ENCODE measurements around the gene UVSSA.

DNA sequence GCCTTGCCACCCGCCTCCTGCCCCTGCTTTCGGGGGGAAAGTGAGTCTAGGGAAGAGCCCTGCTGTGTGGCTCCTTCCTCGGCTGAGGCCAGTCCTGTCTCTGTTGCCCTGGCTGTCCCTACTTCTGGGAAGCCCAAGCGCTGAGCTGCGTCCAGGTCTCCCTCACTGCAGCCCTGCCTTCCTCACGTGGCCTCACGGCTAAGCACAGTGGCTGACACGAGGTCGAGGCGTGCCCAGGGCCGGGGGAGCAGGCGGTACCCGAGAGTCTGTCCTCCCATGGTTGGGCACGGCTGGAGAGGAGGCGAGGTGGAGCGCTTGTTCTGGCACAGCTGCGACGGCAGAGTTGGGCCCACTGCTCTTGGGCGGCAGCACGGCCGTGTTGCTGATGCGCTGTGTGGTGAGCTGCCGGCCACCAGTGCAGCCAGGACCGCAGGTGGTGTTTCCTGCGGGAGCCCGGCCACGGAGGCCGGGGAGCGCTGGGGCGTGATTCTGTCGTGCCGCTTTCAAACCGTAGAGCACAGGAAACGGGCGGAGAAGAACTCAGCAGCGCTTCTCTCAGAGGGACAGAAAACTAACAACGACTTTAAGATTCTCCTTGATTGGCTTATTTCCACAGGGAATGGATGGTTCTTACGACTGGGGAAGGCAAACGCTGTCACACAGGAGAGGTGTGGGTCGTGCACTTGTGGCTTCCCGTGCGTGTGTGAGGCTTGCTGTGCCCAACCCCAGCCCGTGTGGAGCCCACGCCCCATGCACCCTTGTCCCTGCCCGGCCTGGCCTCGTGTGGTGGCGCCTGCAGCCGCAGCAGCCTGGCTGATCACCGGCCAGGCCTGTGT lies 36.0 kb upstream of the UVSSA start:
- TF ChIP-seq POLR2AphosphoS5 (IDR thresholded peaks at IDR 0.05; ENCODE audit: low read depth, low read length) (no peak), RCOR1 (IDR thresholded peaks at IDR 0.05; ENCODE audit: low read length) (no peak), SIN3A (IDR thresholded peaks at IDR 0.05; ENCODE audit: borderline replicate concordance, low read depth, low read length) (no peak), TAF1 (IDR thresholded peaks at IDR 0.05; ENCODE audit: borderline replicate concordance, low read depth, low read length) (no peak), NRF1 (IDR thresholded peaks at IDR 0.05; ENCODE audit: low read depth, low read length) (no peak), GABPA (IDR thresholded peaks at IDR 0.05; ENCODE audit: low read depth) (no peak)
- TF ChIP-seq, protein P1, sequence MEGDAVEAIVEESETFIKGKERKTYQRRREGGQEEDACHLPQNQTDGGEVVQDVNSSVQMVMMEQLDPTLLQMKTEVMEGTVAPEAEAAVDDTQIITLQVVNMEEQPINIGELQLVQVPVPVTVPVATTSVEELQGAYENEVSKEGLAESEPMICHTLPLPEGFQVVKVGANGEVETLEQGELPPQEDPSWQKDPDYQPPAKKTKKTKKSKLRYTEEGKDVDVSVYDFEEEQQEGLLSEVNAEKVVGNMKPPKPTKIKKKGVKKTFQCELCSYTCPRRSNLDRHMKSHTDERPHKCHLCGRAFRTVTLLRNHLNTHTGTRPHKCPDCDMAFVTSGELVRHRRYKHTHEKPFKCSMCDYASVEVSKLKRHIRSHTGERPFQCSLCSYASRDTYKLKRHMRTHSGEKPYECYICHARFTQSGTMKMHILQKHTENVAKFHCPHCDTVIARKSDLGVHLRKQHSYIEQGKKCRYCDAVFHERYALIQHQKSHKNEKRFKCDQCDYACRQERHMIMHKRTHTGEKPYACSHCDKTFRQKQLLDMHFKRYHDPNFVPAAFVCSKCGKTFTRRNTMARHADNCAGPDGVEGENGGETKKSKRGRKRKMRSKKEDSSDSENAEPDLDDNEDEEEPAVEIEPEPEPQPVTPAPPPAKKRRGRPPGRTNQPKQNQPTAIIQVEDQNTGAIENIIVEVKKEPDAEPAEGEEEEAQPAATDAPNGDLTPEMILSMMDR (IDR thresholded peaks at IDR 0.05) = no peak
- TF ChIP-seq, protein P2, sequence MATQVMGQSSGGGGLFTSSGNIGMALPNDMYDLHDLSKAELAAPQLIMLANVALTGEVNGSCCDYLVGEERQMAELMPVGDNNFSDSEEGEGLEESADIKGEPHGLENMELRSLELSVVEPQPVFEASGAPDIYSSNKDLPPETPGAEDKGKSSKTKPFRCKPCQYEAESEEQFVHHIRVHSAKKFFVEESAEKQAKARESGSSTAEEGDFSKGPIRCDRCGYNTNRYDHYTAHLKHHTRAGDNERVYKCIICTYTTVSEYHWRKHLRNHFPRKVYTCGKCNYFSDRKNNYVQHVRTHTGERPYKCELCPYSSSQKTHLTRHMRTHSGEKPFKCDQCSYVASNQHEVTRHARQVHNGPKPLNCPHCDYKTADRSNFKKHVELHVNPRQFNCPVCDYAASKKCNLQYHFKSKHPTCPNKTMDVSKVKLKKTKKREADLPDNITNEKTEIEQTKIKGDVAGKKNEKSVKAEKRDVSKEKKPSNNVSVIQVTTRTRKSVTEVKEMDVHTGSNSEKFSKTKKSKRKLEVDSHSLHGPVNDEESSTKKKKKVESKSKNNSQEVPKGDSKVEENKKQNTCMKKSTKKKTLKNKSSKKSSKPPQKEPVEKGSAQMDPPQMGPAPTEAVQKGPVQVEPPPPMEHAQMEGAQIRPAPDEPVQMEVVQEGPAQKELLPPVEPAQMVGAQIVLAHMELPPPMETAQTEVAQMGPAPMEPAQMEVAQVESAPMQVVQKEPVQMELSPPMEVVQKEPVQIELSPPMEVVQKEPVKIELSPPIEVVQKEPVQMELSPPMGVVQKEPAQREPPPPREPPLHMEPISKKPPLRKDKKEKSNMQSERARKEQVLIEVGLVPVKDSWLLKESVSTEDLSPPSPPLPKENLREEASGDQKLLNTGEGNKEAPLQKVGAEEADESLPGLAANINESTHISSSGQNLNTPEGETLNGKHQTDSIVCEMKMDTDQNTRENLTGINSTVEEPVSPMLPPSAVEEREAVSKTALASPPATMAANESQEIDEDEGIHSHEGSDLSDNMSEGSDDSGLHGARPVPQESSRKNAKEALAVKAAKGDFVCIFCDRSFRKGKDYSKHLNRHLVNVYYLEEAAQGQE (IDR thresholded peaks at IDR 0.05; ENCODE audit: low read depth, low read length) = no peak
- TF ChIP-seq, protein P3, sequence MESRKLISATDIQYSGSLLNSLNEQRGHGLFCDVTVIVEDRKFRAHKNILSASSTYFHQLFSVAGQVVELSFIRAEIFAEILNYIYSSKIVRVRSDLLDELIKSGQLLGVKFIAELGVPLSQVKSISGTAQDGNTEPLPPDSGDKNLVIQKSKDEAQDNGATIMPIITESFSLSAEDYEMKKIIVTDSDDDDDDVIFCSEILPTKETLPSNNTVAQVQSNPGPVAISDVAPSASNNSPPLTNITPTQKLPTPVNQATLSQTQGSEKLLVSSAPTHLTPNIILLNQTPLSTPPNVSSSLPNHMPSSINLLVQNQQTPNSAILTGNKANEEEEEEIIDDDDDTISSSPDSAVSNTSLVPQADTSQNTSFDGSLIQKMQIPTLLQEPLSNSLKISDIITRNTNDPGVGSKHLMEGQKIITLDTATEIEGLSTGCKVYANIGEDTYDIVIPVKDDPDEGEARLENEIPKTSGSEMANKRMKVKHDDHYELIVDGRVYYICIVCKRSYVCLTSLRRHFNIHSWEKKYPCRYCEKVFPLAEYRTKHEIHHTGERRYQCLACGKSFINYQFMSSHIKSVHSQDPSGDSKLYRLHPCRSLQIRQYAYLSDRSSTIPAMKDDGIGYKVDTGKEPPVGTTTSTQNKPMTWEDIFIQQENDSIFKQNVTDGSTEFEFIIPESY (IDR thresholded peaks at IDR 0.05; ENCODE audit: borderline replicate concordance, low read depth) = no peak
- TF ChIP-seq, protein P4, sequence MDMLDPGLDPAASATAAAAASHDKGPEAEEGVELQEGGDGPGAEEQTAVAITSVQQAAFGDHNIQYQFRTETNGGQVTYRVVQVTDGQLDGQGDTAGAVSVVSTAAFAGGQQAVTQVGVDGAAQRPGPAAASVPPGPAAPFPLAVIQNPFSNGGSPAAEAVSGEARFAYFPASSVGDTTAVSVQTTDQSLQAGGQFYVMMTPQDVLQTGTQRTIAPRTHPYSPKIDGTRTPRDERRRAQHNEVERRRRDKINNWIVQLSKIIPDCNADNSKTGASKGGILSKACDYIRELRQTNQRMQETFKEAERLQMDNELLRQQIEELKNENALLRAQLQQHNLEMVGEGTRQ (IDR thresholded peaks at IDR 0.05; ENCODE audit: borderline replicate concordance, low read depth, low read length) = no peak
- TF ChIP-seq, protein P5, sequence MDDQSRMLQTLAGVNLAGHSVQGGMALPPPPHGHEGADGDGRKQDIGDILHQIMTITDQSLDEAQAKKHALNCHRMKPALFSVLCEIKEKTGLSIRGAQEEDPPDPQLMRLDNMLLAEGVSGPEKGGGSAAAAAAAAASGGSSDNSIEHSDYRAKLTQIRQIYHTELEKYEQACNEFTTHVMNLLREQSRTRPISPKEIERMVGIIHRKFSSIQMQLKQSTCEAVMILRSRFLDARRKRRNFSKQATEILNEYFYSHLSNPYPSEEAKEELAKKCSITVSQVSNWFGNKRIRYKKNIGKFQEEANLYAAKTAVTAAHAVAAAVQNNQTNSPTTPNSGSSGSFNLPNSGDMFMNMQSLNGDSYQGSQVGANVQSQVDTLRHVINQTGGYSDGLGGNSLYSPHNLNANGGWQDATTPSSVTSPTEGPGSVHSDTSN (IDR thresholded peaks at IDR 0.05) = no peak
- TF ChIP-seq, protein P6, sequence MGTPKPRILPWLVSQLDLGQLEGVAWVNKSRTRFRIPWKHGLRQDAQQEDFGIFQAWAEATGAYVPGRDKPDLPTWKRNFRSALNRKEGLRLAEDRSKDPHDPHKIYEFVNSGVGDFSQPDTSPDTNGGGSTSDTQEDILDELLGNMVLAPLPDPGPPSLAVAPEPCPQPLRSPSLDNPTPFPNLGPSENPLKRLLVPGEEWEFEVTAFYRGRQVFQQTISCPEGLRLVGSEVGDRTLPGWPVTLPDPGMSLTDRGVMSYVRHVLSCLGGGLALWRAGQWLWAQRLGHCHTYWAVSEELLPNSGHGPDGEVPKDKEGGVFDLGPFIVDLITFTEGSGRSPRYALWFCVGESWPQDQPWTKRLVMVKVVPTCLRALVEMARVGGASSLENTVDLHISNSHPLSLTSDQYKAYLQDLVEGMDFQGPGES (IDR thresholded peaks at IDR 0.05; ENCODE audit: low read depth, low read length) = no peak

Measured in SK-N-SH (cell line).